ENCODE results near the gene MFSD6. TPM values are rescaled to one million over a fixed set of nuclear protein-coding genes. Genes with fewer than 3 reads are reported as not detected.
"Not testable (repeated sequence)": the region's sequence is repeated elsewhere in the genome, so short reads cannot be mapped to it uniquely, and the experiment has no call there.

The MFSD6 gene
- total RNA-seq, 4 donors from 2014 or later = 3.6 to 30.3 (median 28.4) TPM

DNA sequence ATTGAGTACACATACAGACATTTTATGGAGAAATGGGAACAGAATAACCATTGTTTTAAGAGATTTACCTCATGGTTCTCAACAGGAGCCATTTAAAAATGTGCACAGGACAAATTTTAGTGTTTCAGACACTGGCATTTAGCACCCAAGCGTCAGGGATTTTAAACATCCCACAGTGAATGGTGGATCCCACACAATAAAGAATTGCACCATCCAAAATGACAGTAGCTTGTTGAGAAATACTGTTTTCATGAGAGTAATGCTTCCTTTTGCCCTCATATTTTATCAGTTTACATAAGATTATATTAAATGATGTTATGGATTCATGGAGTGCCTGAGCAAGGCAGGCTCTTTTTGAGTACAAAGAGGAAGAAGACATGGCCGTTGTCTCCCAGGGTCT is 54.0 kb downstream of the MFSD6 start:
- intact Hi-C loops (cut with DNase I; ENCODE audit: low total_unique reads) = no loop called here
- H3K4me1 ChIP-seq = peaks cover under 1 to 4% of the 10 kb centered on the region in 2 donors
- DNase-seq = no peak
- no peaks in the 10 kb centered on the region for H3K36me3 ChIP-seq
- H3K9me3 ChIP-seq = no peaks in the 10 kb centered on the region
- TF ChIP-seq, protein P1, sequence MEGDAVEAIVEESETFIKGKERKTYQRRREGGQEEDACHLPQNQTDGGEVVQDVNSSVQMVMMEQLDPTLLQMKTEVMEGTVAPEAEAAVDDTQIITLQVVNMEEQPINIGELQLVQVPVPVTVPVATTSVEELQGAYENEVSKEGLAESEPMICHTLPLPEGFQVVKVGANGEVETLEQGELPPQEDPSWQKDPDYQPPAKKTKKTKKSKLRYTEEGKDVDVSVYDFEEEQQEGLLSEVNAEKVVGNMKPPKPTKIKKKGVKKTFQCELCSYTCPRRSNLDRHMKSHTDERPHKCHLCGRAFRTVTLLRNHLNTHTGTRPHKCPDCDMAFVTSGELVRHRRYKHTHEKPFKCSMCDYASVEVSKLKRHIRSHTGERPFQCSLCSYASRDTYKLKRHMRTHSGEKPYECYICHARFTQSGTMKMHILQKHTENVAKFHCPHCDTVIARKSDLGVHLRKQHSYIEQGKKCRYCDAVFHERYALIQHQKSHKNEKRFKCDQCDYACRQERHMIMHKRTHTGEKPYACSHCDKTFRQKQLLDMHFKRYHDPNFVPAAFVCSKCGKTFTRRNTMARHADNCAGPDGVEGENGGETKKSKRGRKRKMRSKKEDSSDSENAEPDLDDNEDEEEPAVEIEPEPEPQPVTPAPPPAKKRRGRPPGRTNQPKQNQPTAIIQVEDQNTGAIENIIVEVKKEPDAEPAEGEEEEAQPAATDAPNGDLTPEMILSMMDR (IDR thresholded peaks at IDR 0.05) = no peak
- TF ChIP-seq POLR2A (IDR thresholded peaks at IDR 0.05) = no peak
- H3K4me3 ChIP-seq = no peak overlapping the region
- H3K27me3 ChIP-seq = no peaks in the 10 kb centered on the region
- H3K27ac ChIP-seq = no peak overlapping the region

- H3K27ac ChIP-seq = no peak overlapping the region
- no peak for TF ChIP-seq POLR2A (IDR thresholded peaks at IDR 0.05)
- TF ChIP-seq, protein P1 (IDR thresholded peaks at IDR 0.05) = no peak
- H3K27me3 ChIP-seq = no peaks in the 10 kb centered on the region
- H3K9me3 ChIP-seq = no peaks in the 10 kb centered on the region
- no peak for DNase-seq
- H3K4me1 ChIP-seq = peaks cover 5 to 8% of the 10 kb centered on the region in 2 donors
- intact Hi-C loops (cut with DNase I; ENCODE audit: low total_unique reads) = no loop called here
- H3K36me3 ChIP-seq = no peaks in the 10 kb centered on the region
- H3K4me3 ChIP-seq = no peak overlapping the region
Observed at GRCh38 chr2:190462611-190463010, 54.5 kb downstream of the MFSD6 start.

DNA sequence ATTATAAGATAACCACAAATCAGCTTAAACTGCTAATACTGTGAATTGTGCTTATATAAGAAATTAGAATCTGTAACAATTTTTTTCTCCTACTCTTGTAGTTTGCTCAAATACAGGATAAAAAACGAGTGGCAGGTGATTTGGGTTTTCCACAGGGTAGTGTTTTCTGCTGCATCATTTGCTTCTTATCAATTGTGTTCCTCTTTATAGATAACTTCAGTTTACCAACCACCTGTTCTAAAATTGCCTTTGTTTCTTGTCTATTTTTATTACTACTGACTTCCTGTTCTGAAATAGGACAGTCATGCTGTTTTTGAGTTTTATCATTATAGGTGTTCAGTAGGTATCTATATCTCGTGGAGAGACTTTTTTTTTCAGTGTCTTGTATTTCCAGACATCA is 56.9 kb downstream of the MFSD6 start:
- Histone ChIP-seq H3K4me3 (no peak overlapping the region), H3K27ac (no peak overlapping the region), H3K36me3 (no peaks in the 10 kb centered on the region), H3K9me3 (no peaks in the 10 kb centered on the region), H3K27me3 (no peaks in the 10 kb centered on the region), H3K4me1 (peaks cover 16% of the 10 kb centered on the region in 2 donors)
- intact Hi-C loops (cut with DNase I; ENCODE audit: low total_unique reads) = no loop called here
- TF ChIP-seq, protein P1 (IDR thresholded peaks at IDR 0.05) = no peak
- no peak for TF ChIP-seq POLR2A (IDR thresholded peaks at IDR 0.05)
- DNase-seq = no peak

DNA sequence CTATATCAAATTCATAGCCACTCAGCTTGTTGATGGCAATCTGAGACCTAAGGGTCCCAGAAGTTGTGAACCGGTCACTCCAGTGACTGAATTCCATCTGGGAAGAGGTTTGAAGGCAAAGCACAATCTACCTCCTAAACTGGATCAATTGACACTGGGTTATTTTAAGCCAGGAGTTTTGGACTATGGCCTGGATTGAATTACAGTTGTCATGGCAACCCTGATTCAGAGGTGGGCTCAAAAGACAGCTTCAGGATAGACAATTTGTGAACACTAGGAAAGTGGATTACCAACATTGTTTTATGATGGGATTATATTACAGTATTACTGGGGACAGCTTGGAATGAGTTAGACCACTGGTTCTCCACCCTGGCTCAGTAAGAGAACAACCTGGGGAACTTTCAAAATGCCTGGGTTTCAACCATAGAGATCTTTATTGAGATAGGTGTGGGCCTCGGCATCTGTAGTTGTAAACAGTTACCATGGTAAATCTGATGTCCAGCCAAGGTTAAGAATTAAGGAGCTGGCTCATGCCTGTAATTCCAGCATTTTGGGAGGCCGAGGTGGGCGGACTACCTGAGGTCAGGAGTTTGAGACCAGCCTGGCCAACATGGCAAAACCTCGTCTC is 58.8 kb downstream of the MFSD6 start:
- Histone ChIP-seq H3K36me3 (no peaks in the 10 kb centered on the region), H3K9me3 (no peaks in the 10 kb centered on the region), H3K27me3 (no peaks in the 10 kb centered on the region), H3K4me1 (peaks cover 16% of the 10 kb centered on the region in 2 donors), H3K4me3 (no peak overlapping the region), H3K27ac (peak overlapping the region; percentile 74 to 79)
- DNase-seq = no peak
- TF ChIP-seq POLR2A (IDR thresholded peaks at IDR 0.05) = no peak
- TF ChIP-seq, protein P1 (IDR thresholded peaks at IDR 0.05) = no peak
- intact Hi-C loops (cut with DNase I; ENCODE audit: low total_unique reads) = no loop called here

DNA sequence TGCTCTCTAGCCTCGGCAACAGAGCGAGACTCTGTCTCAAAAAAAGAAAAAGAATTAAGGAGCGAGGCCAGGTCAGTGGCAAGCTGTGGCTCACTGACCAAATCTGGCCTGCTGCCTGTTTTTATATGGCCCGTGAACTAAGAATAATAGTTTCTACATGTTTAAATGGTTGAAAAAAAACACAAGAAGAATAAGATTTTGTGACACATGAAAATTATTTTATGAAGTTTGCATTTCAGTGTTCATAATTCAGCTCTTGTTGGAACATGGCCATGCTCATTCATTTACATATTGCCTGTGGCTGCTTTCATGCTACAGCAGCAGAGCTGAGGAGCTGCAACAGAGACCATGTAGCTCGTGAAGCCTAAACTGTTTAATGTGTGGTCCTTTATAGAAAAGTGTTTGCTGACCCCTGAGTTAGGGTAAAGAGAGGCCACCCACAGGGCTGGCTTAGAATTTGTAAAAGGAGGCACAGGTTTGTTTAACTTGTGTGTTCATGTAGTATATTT is 59.5 kb downstream of the MFSD6 start:
- no peaks in the 10 kb centered on the region for H3K36me3 ChIP-seq
- no peaks in the 10 kb centered on the region for H3K9me3 ChIP-seq
- TF ChIP-seq POLR2A (IDR thresholded peaks at IDR 0.05) = no peak
- TF ChIP-seq, protein P1 (IDR thresholded peaks at IDR 0.05) = no peak
- no peak overlapping the region for H3K4me3 ChIP-seq
- H3K4me1 ChIP-seq = peaks cover 16% of the 10 kb centered on the region in 2 donors
- DNase-seq = peak; percentile 31 to 46
- H3K27me3 ChIP-seq = no peaks in the 10 kb centered on the region
- H3K27ac ChIP-seq = peak overlapping the region; percentile 74 to 79
- intact Hi-C loops (cut with DNase I; ENCODE audit: low total_unique reads) = no loop called here

DNA sequence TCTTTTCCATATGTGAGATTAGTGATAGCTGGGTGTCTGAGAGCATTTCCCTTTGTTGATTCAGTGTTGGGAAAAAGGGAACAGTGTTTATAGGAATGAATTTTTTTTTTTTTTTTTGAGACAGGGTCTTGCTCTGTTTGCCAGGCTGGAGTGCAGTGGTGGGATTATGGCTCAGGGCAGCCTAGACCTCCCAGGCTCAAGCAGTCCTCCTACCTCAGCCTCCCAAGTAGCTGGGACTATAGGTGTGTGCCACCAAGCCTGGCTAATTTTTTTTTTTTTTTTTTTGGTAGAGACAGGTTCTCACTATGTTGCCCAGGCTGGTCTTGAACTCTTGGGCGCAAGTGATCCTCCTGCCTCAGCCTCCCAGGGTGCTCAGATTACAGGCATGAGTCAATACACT is 60.2 kb downstream of the MFSD6 start:
- DNase-seq; H3K36me3 ChIP-seq; intact Hi-C loops (cut with DNase I; ENCODE audit: low total_unique reads); H3K4me3 ChIP-seq; H3K9me3 ChIP-seq; H3K27me3 ChIP-seq: not testable (repeated sequence)
- peak overlapping the region; percentile 74 to 79 for H3K27ac ChIP-seq
- H3K4me1 ChIP-seq = peaks cover 16% of the 10 kb centered on the region in 2 donors
